ENCODE data around the gene TUFT1. TPM values are rescaled to one million over a fixed set of nuclear protein-coding genes. Genes with fewer than 3 reads are reported as not detected.

The TUFT1 gene
- total and polyA plus RNA-seq, 8 donors = 7.1 to 16.1 (median 11.0) TPM

DNA sequence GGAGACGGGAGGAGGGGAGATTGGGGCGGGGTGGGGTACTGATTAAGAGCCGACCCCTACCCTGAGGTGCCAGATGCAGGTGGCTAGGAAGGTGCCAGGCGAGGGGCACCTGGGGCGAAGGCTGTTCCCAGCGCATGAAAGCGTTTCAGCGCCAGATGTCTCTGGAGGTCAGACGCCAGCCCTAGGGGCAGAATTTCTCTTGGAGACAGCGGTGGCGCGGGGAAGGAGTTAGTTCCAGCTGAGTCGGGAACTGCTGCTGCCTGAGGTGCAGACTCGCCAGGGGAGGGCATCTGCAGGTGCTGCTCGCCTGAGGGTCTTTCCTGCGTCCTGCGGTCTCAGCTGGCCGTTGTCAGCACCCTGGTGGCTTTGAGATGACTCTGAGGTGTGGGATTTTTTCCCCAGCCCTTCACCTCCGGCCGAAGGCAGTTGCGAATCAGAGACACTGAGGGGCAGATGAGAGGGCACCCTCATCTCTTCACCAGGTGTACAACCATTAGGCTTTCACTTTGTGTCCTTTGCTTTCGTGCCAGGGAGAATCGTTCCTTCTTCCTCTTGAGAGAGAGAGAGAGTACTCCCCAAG, 28.4 kb upstream of the TUFT1 start:
- peak; percentile 61 to 87 (median 66) for DNase-seq
- H3K4me1 ChIP-seq = peaks cover 11 to 29% (median 28%) of the 10 kb centered on the region in 3 donors
- peak overlapping the region; percentile 90 to 98 (median 94) for H3K27ac ChIP-seq
- FAIRE-seq = no peak
- no peaks in the 10 kb centered on the region for H3K9me3 ChIP-seq
- intact Hi-C loops (cut with DNase I) = no loop called here
- no peaks in the 10 kb centered on the region for H3K27me3 ChIP-seq
- peak overlapping the region; percentile 56 to 82 (median 78) for H3K4me3 ChIP-seq
- H3K36me3 ChIP-seq = no peaks in the 10 kb centered on the region
- 0% methylated on average over 23 of the region's 23 CpGs for WGBS, 2 donors
- TF ChIP-seq, protein P1, sequence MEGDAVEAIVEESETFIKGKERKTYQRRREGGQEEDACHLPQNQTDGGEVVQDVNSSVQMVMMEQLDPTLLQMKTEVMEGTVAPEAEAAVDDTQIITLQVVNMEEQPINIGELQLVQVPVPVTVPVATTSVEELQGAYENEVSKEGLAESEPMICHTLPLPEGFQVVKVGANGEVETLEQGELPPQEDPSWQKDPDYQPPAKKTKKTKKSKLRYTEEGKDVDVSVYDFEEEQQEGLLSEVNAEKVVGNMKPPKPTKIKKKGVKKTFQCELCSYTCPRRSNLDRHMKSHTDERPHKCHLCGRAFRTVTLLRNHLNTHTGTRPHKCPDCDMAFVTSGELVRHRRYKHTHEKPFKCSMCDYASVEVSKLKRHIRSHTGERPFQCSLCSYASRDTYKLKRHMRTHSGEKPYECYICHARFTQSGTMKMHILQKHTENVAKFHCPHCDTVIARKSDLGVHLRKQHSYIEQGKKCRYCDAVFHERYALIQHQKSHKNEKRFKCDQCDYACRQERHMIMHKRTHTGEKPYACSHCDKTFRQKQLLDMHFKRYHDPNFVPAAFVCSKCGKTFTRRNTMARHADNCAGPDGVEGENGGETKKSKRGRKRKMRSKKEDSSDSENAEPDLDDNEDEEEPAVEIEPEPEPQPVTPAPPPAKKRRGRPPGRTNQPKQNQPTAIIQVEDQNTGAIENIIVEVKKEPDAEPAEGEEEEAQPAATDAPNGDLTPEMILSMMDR (IDR thresholded peaks at IDR 0.05) = no peak
- peak; percentile 25 to 55 (median 38) for ATAC-seq

DNA sequence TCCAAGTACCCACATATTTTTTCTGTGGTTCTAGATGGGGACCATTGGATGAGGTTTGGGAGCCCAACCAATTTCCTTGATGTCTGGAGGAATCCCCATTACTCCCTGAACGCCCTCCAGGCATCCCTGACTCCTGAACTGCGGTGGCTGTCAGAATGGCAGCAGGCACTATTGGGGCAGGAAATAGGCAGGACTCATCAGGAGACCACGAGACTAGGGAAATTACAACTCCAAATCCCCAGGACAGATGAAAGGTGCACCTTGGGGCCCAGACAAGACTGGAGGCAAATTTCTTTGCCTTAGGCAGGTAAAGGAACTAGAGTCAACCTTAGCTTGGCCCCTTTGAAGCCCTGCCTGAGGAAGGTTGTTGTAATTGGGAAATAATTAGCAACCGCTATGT, 27.8 kb upstream of the TUFT1 start:
- Histone ChIP-seq H3K9me3 (no peaks in the 10 kb centered on the region), H3K27ac (peak overlapping the region; percentile 90 to 98 (median 94)), H3K4me1 (peaks cover 11 to 29% (median 28%) of the 10 kb centered on the region in 3 donors), H3K36me3 (no peaks in the 10 kb centered on the region), H3K4me3 (peak overlapping the region; percentile 56 to 82 (median 78)), H3K27me3 (no peaks in the 10 kb centered on the region)
- ATAC-seq (no peak), DNase-seq (no peak), FAIRE-seq (no peak)
- intact Hi-C loops (cut with DNase I) = no loop called here
- WGBS, 2 donors = 22 to 42% methylated on average over 4 of the region's 4 CpGs
- TF ChIP-seq, protein P1 (IDR thresholded peaks at IDR 0.05) = no peak

DNA sequence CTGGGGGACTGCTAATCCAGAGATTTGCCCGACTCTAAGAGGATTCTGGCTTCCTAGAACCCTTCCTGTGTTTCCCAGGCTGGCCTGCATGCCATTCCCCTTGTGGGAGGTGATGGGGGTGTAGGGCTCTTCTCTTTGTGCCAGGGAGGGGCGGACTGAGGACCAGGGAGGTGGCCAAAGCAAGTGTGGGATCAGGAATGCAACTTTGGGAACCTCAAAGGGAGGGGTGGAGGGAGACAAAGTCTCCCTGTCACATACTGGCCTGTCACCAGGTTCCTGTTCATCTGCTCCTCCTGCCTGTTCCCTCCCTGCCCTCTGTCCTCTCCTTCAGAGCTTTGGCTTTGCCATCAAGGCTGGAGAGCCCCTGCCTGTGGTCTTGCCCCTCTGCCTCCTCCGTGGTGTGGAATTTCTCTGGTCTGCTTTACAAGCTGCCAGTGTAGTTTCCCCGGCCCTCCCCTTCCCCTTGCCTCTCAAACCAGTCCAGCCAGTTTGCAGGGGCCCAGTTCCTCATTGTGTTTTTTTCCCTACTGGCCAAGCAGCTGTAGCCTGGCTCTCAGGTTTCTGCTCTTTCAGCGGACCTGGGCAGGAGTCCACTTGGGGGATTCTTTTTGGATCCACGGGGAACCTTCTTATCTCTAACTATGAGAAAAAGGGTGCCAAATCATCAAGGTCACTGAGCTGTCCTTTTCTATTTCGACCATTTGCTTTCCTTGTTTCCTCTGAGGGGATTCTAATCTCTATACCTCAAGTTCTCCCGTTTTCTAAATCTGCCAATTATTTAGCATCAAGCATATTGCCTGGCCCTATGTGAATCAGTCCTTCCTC, 27.1 kb upstream of the TUFT1 start:
- no peaks in the 10 kb centered on the region for H3K36me3 ChIP-seq
- intact Hi-C loops (cut with DNase I) = no loop called here
- no peaks in the 10 kb centered on the region for H3K27me3 ChIP-seq
- ATAC-seq (peak; percentile 64 to 73 (median 68)), DNase-seq (peak; percentile 77 to 90 (median 89)), FAIRE-seq (no peak)
- TF ChIP-seq, protein P1 (IDR thresholded peaks at IDR 0.05) = no peak
- H3K9me3 ChIP-seq = no peaks in the 10 kb centered on the region
- peak overlapping the region; percentile 56 to 82 (median 78) for H3K4me3 ChIP-seq
- WGBS, 2 donors = 10 to 12% methylated on average over 8 of the region's 8 CpGs
- peaks cover 11 to 29% (median 28%) of the 10 kb centered on the region in 3 donors for H3K4me1 ChIP-seq
- H3K27ac ChIP-seq = peak overlapping the region; percentile 90 to 98 (median 94)

DNA sequence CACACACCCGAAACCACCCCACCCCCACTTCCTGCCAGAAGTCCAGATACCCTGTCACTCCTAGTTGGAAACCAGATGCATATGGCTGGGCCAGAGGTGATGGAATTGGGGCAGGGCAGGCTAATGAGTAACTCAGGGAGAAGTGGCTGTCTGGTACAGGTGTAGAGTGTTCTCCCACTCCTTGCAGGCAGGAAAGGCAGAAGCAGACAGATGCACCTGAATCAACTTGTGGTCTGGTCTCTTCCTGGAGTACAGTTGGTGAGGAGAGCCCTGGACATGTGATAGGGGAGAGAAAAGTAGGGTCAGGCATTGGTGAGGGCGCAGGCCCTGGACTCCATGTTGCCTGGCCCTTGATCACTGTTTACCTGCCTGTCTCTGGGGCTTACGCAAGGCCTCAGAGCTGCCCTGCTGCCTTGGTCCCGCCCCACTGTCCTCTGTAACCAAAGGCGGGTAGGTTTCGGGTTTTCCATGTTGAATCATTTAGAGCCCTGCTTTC, 26.4 kb upstream of the TUFT1 start:
- Histone ChIP-seq H3K4me1 (peaks cover 11 to 29% (median 28%) of the 10 kb centered on the region in 3 donors), H3K27ac (peak overlapping the region; percentile 90 to 98 (median 94)), H3K36me3 (peaks cover 0 to 4% (median 0%) of the 10 kb centered on the region in 3 donors), H3K9me3 (no peaks in the 10 kb centered on the region), H3K27me3 (no peaks in the 10 kb centered on the region), H3K4me3 (peak overlapping the region in 2 of 4 donors; percentile 76 to 82)
- 13 to 29% methylated on average over 6 of the region's 6 CpGs for WGBS, 2 donors
- DNase-seq (peak; percentile 70 to 92 (median 88)), FAIRE-seq (no peak), ATAC-seq (peak; percentile 70 to 78 (median 75))
- intact Hi-C loops (cut with DNase I) = no loop called here
- TF ChIP-seq, protein P1 (IDR thresholded peaks at IDR 0.05) = no peak

Measured in pancreas (tissue), 10 donors.